ENCODE results near the gene CD276.
"Not testable (repeated sequence)": the region's sequence is repeated elsewhere in the genome, so short reads cannot be mapped to it uniquely, and the experiment has no call there.

Gene CD276

GRCh38 chr15:73683777-73684580 lies at the start of gene CD276:
Gene CD276, plus strand, starts transcription at chr15:73684383. Its CDS starts 15,257 bp downstream, at chr15:73699640.
- peak; percentile 10 for DNase-seq

- DNase-seq: no peak
Observed at GRCh38 chr15:73637527-73637926, 46.7 kb upstream of the CD276 start.

- not testable (repeated sequence) for DNase-seq
Observed at GRCh38 chr15:73639464-73639863, 44.7 kb upstream of the CD276 start.

- DNase-seq: no peak
Observed at GRCh38 chr15:73647259-73648013, 36.7 kb upstream of the CD276 start.

- no peak for DNase-seq
Observed at GRCh38 chr15:73648014-73648295, 36.2 kb upstream of the CD276 start.

- no peak for DNase-seq
Observed at GRCh38 chr15:73650416-73651126, 33.6 kb upstream of the CD276 start.

- DNase-seq: no peak
Observed at GRCh38 chr15:73654659-73655058, 29.5 kb upstream of the CD276 start.

GRCh38 chr15:73655724-73656123 lies 28.5 kb upstream of the CD276 start:
- DNase-seq: no peak

GRCh38 chr15:73658645-73659044 lies 25.5 kb upstream of the CD276 start:
- DNase-seq: no peak

- no peak for DNase-seq
Observed at GRCh38 chr15:73660455-73660854, 23.7 kb upstream of the CD276 start.

- DNase-seq: no peak
Observed at GRCh38 chr15:73674587-73674986, 9.6 kb upstream of the CD276 start.

GRCh38 chr15:73677146-73677607 lies 7.0 kb upstream of the CD276 start:
- peak; percentile 51 for DNase-seq

- DNase-seq: no peak
Observed at GRCh38 chr15:73677733-73678132, 6.5 kb upstream of the CD276 start.

- no peak for DNase-seq
Observed at GRCh38 chr15:73678498-73678897, 5.7 kb upstream of the CD276 start.

GRCh38 chr15:73679180-73679579 lies 5.0 kb upstream of the CD276 start:
- no peak for DNase-seq

- no peak for DNase-seq
Observed at GRCh38 chr15:73679964-73680363, 4.2 kb upstream of the CD276 start.

GRCh38 chr15:73680549-73680948 lies 3.6 kb upstream of the CD276 start:
- no peak for DNase-seq

GRCh38 chr15:73681063-73681462 lies 3.1 kb upstream of the CD276 start:
- DNase-seq: no peak

GRCh38 chr15:73681856-73682599 lies 2.2 kb upstream of the CD276 start:
- no peak for DNase-seq

GRCh38 chr15:73682600-73683090 lies 1.5 kb upstream of the CD276 start:
- DNase-seq: no peak

GRCh38 chr15:73683257-73683776 lies 866 bp upstream of the CD276 start:
- no peak for DNase-seq

Measured in activated naive CD4-positive, alpha-beta T cell treated with Interleukin-2 at 50 U/mL for 16 hours (primary cell).